SK-N-MC (cell line): ENCODE data around the gene SPIRE1.

ENCODE experiments used
- DNase-seq: peaks from one replicate; pipeline ENCODE4 v3.0.0-alpha.2; 2011; ENCODE audit warnings: low read depth, low spot score
- H3K27ac ChIP-seq: fragments of 200-600 bp; sonication (generic); 2 replicates; pipeline ENCODE4 v1.5.1; 2016; ENCODE audit warnings: mixed run types
- H3K36me3 ChIP-seq: fragments of 200-600 bp; sonication (generic); 2 replicates; pipeline ENCODE4 v1.6.1; 2017; ENCODE audit warnings: antibody characterized with exemption, low read length, mixed read lengths; ENCODE audit not compliant: insufficient read depth
- H3K4me3 ChIP-seq: fragments of 200-600 bp; sonication (generic); 2 replicates; pipeline ENCODE4 v1.5.1; 2016
- H3K9ac ChIP-seq: fragments of 200-600 bp; sonication (generic); 2 replicates; pipeline ENCODE4 v1.8.0; 2017; ENCODE audit warnings: mixed run types, mixed read lengths; ENCODE audit not compliant: insufficient read length
- H3K9me3 ChIP-seq: fragments of 200-600 bp; sonication (generic); 2 replicates; pipeline ENCODE4 v1.6.1; 2017; ENCODE audit warnings: low read depth, mild to moderate bottlenecking, antibody characterized with exemption, low read length, moderate library complexity, mixed read lengths
- EZH2 ChIP-seq: fragments of 200-600 bp; sonication (generic); IDR thresholded peaks from one replicate; pipeline ENCODE4 v1.6.1; 2017; ENCODE audit warnings: antibody characterized with exemption
- FOXP2 ChIP-seq: optimal IDR thresholded peaks from 2 replicates; pipeline ENCODE3; 2011; ENCODE audit warnings: mild to moderate bottlenecking, moderate library complexity; ENCODE audit not compliant: insufficient read depth; ENCODE audit errors: extremely low read length, control extremely low read depth
- POLR2AphosphoS5 ChIP-seq: IDR thresholded peaks from 2 replicates; pipeline ENCODE4 v1.6.1; 2012; ENCODE audit warnings: mild to moderate bottlenecking, low read depth, low read length, borderline replicate concordance

The SPIRE1 gene

GRCh38 chr18:12516049-12516630 lies 141.8 kb downstream of the SPIRE1 start:
- H3K9ac ChIP-seq = no peak overlapping the region
- DNase-seq = no peak
- no peak overlapping the region for H3K27ac ChIP-seq
- H3K36me3 ChIP-seq = no peaks in the 10 kb centered on the region
- no peaks in the 10 kb centered on the region; the same call in 1 of the 2 replicates for H3K9me3 ChIP-seq
- H3K4me3 ChIP-seq = no peak overlapping the region
- TF ChIP-seq EZH2 (no peak), POLR2AphosphoS5 (no peak), FOXP2 (no peak)

GRCh38 chr18:12515550-12515949 lies 142.4 kb downstream of the SPIRE1 start:
- no peak overlapping the region for H3K9ac ChIP-seq
- TF ChIP-seq EZH2 (no peak), POLR2AphosphoS5 (no peak), FOXP2 (no peak)
- no peaks in the 10 kb centered on the region; the same call in 1 of the 2 replicates for H3K9me3 ChIP-seq
- no peak overlapping the region for H3K4me3 ChIP-seq
- no peak for DNase-seq
- no peaks in the 10 kb centered on the region for H3K36me3 ChIP-seq
- no peak overlapping the region for H3K27ac ChIP-seq

- H3K9me3 ChIP-seq = no peaks in the 10 kb centered on the region; the same call in 1 of the 2 replicates
- no peak overlapping the region for H3K4me3 ChIP-seq
- no peaks in the 10 kb centered on the region for H3K36me3 ChIP-seq
- DNase-seq = no peak
- no peak overlapping the region for H3K9ac ChIP-seq
- TF ChIP-seq POLR2AphosphoS5 (no peak), FOXP2 (no peak), EZH2 (no peak)
- no peak overlapping the region for H3K27ac ChIP-seq
Observed at GRCh38 chr18:12507007-12507406, 150.9 kb downstream of the SPIRE1 start.

GRCh38 chr18:12500986-12501385 lies 156.9 kb downstream of the SPIRE1 start:
- no peak for TF ChIP-seq FOXP2
- TF ChIP-seq EZH2 = no peak
- TF ChIP-seq POLR2AphosphoS5 = no peak
- no peak overlapping the region for H3K9ac ChIP-seq
- no peak for DNase-seq
- no peaks in the 10 kb centered on the region for H3K36me3 ChIP-seq
- no peaks in the 10 kb centered on the region for H3K9me3 ChIP-seq
- H3K4me3 ChIP-seq = no peak overlapping the region
- H3K27ac ChIP-seq = no peak overlapping the region

DNA sequence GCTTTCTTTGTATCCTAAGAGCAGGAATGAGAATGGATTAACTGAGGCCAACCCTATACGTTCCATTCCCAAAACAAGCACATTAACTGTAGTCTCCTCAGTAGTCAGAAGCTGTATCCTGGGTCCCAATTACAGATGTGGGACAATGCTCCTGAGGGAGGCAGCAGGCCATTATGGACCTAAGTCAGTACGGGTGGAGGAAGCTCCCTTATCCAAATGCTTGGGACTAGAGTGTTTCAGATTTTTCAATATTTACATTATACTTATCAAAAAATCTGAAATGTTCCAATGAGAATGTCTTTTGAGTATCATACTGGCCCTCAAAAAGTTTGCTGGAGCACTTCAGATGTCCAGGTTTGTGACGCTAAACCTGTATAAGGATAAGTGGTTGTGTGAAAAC lies 160.1 kb downstream of the SPIRE1 start:
- Histone ChIP-seq H3K9me3 (no peaks in the 10 kb centered on the region), H3K27ac (no peak overlapping the region), H3K4me3 (no peak overlapping the region), H3K36me3 (no peaks in the 10 kb centered on the region), H3K9ac (no peak overlapping the region)
- no peak for DNase-seq
- TF ChIP-seq POLR2AphosphoS5 (no peak), EZH2 (no peak), FOXP2 (no peak)

DNA sequence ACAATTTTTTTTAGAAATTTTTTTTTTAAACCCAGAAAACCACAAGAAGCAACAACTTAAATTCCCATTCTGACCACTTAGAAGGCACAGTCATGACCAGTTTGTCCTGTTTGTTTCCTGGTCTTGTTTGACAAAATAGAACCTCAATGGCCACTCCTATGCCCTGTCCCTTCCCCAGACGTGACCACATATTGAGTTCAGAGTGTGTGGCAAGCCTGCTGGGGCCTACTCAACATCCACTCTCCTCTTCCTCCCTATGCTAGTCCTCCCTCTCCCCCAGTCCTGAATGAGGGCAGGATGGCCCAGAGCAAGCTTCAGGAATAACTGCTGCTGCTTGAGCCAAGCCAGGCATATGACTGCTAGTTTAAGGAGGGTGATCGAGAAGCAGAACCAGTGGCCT lies 160.6 kb downstream of the SPIRE1 start:
- Histone ChIP-seq H3K27ac (no peak overlapping the region), H3K9ac (no peak overlapping the region), H3K4me3 (no peak overlapping the region), H3K36me3 (no peaks in the 10 kb centered on the region), H3K9me3 (no peaks in the 10 kb centered on the region)
- no peak for DNase-seq
- TF ChIP-seq FOXP2 = no peak
- no peak for TF ChIP-seq EZH2
- TF ChIP-seq POLR2AphosphoS5 = no peak

GRCh38 chr18:12492907-12493306 lies 165.0 kb downstream of the SPIRE1 start:
- Histone ChIP-seq H3K9ac (no peak overlapping the region), H3K27ac (no peak overlapping the region)

GRCh38 chr18:12491611-12492435 lies 166.1 kb downstream of the SPIRE1 start:
- Histone ChIP-seq H3K27ac (no peak overlapping the region), H3K4me3 (no peak overlapping the region), H3K9ac (no peak overlapping the region), H3K9me3 (no peaks in the 10 kb centered on the region), H3K36me3 (peaks cover 11% of the 10 kb centered on the region; the same call in 1 of the 2 replicates)
- TF ChIP-seq EZH2 (no peak), FOXP2 (no peak), POLR2AphosphoS5 (no peak)
- DNase-seq = no peak

More at GRCh38 chr18:12492907-12493306, 165.0 kb downstream of the SPIRE1 start:
- H3K9me3 ChIP-seq = no peaks in the 10 kb centered on the region
- H3K4me3 ChIP-seq = no peak overlapping the region
- no peak for TF ChIP-seq FOXP2
- TF ChIP-seq POLR2AphosphoS5 = no peak
- TF ChIP-seq EZH2 = no peak
- peaks cover 11% of the 10 kb centered on the region; the same call in 1 of the 2 replicates for H3K36me3 ChIP-seq
- DNase-seq = no peak
